HG03064 (cell line): Measurements from ENCODE around the gene NOXO1.

Source experiments
- ATAC-seq: cut with Tn5 transposase; IDR thresholded peaks from one replicate; pipeline ENCODE4 v1.9.1; 2021; ENCODE audit warnings: low read depth; ENCODE audit not compliant: unreplicated experiment

The NOXO1 gene

GRCh38 chr16:1981398-1981836 is at the start of gene NOXO1:
NOXO1 (minus strand) TSS chr16:1981469; CDS start chr16:1981179, 290 bp downstream.
- ATAC-seq: no peak

DNA sequence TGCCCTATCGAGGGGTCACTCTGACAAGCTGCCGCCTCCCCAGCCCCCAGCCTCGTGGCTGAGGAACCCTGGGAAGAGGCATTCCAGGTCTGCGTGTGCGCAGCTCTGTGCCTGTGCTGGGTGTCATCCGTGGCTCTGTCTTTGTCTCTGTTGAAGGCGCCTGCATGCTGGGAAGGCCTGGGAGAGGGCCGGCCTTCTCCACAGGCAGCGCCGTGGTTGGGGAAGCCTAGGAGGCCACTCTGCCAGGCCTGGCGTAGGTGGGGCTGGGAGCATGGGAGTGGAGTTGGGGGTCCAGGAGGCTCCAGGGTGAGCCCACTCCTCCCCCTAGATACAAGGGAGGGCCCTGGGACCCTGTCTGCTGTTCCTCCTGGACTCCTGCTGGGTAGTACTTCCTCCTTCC is 48.8 kb upstream of the NOXO1 start:
- ATAC-seq: no peak

DNA sequence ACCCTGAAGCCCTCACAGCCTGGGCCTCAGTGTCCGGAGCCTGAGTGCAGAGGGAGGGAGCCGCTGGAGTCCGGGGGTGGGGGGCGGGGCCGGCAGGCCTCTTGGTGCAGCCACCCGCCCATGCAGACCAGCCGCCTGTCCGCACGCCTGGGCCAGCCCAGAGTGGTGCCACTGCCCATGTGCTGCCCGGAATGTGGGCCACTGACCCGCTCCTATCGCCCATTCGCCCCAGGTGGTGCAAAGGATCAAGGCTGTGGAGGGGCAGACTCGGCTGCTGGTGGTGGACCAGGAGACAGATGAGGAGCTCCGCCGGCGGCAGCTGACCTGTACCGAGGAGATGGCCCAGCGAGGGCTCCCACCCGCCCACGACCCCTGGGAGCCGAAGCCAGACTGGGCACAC is 48.1 kb upstream of the NOXO1 start:
- ATAC-seq: no peak

DNA sequence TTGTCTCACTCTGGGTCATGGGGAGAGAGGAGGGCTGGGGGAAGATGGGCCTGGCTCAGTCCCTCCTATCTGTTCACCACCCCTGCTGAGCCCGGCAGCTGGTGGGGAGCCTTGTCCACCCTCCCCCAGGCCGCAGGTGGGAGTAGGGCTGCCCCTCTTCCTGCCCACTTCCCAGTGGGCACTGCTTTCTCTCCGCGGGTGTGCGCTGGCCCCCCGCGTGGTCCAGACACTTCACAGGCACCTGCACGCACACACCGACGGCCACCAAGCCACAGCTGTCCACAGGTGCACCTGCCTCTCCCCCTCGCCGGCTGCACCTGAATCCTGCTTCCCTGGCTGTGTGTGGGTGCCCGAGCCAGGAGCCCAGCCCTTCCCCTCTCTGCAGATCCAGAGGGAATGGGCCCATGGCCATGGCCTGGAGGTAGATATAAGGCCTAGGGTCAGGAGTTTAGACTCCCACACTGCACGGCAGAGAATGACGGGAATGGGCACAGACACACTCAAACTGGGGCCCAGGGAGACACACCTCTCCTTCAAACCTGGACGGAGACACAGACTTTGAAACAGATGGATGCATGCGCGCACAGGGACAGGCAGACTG is 47.5 kb upstream of the NOXO1 start:
- ATAC-seq: no peak

- no peak for ATAC-seq
Measured at GRCh38 chr16:2028146-2028545, 46.9 kb upstream of the NOXO1 start.

- ATAC-seq: no peak
Measured at GRCh38 chr16:2027024-2028010, 46.0 kb upstream of the NOXO1 start.

GRCh38 chr16:2026461-2027023 is 45.3 kb upstream of the NOXO1 start, which contains the start of gene NHERF2:
NHERF2 (plus strand) TSS chr16:2026902; CDS start chr16:2027006, 104 bp downstream.
- no peak for ATAC-seq

GRCh38 chr16:2025878-2026460 is 44.7 kb upstream of the NOXO1 start:
- no peak for ATAC-seq

GRCh38 chr16:2025251-2025650 is 44.0 kb upstream of the NOXO1 start:
- ATAC-seq: no peak

- no peak for ATAC-seq
Measured at GRCh38 chr16:2024032-2024420, 42.8 kb upstream of the NOXO1 start.

DNA sequence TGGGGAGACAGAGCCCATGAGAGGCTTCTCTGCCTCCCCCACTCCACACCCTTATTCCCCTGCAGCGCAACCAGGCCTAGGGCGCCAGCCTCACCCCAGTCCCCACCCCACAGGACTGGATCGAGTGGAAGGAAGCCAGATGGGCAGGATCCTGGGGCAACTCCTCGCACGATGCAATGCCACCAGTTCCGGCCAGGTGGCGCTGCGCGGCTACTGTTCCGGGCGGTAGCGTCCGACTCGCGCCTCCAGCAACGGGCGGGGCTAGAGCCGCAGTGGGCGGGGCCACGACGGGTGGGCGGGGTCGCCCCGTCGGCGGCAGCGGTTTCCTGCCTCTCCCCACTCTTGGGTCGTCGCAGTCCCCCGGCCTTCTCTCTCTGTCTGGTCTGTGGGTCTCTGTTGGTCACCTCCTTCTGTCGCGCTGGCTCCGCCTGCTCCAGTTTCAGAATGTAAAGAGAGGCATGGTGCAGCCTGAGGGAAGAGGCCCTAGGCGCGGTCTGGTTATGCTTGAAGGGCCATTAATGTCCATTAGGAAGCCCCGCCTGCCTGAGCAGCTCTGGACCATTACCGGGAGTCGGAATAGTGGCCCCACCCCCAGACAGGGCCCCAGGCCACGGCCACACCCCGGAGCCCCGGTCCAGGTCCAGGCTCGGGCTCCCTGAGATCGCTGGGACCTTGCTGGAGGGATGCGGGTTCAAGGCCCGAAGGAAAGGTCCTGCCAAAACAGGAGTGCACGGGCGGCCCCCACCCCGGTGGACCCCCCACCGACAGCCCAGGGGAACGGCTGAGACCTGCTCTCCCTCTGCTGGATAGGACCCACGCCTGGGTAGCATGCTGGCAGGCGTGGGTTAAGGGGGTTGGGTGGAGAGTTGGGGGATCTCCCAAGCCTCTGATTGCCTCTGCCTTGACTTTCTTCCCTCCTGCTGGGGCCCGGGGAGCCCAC is 42.1 kb upstream of the NOXO1 start:
- no peak for ATAC-seq

DNA sequence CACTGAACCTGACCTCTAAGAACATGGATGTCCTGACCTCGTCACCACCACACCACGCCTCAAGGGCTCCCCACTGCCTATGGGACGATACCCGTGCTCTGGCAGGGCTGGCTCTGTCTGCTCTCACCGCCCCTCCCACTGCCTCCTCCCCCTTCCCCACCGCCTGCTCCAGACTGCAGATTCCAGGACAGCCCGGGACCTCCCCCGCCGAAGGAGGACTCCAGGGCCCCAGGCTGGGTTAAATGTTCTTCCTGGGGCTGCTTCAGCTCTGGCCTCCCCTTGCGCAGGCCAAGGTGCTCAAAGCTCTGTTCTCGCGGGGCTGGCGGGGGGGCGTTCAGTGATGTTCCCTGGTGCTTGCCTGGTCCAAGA is 41.4 kb upstream of the NOXO1 start:
- no peak for ATAC-seq

DNA sequence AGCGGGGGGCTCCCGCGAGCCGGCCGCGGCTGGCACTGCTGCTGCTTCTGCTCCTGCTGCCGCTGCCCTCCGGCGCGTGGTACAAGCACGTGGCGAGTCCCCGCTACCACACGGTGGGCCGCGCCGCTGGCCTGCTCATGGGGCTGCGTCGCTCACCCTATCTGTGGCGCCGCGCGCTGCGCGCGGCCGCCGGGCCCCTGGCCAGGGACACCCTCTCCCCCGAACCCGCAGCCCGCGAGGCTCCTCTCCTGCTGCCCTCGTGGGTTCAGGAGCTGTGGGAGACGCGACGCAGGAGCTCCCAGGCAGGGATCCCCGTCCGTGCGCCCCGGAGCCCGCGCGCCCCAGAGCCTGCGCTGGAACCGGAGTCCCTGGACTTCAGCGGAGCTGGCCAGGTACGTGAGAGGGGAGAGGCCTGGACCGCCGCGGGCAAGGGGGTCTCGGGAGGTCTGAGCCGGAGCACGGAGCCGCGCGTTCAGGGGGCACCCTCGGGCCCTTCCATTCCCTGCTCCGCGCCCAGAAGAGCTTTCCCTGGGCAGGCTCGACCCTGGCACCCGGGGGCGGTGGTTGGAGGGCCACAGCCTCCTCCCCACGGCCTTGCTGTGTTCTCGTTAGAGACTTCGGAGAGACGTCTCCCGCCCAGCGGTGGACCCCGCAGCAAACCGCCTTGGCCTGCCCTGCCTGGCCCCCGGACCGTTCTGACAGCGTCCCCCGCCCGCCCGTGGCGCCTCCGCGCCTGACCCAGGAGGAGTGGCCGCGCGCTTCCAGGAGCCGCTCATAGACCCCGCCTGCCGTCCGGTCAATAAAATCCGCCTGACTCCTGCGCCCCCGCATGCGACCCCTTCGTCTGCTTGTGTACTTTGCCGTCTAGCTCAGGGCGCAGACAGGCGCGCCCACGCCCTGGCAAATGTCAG is 38.9 kb upstream of the NOXO1 start:
- no peak for ATAC-seq

DNA sequence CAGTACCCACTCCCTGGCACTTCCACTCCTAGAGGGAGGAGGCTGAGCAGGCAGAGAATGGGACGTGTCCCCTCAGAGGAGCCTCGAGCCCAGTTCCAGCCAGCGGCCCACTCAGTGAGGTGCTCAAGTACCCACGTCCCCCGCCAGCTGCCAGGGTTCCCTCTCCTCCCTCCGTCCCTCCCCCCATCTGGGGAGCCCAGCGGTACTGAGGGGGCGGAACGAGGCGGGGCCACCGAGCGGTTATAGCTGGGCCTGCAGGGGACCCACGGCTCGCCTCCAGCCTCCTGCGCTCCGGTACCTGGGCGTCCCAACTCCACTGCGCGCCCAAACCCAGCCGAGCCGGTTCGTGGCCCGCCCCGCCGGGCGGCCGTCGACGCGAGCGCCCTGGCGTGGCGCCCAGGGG is 38.2 kb upstream of the NOXO1 start, which contains the start of gene NPW:
NPW (plus strand) TSS at position 268 of the 403 bp plus-strand sequence.
- no peak for ATAC-seq

DNA sequence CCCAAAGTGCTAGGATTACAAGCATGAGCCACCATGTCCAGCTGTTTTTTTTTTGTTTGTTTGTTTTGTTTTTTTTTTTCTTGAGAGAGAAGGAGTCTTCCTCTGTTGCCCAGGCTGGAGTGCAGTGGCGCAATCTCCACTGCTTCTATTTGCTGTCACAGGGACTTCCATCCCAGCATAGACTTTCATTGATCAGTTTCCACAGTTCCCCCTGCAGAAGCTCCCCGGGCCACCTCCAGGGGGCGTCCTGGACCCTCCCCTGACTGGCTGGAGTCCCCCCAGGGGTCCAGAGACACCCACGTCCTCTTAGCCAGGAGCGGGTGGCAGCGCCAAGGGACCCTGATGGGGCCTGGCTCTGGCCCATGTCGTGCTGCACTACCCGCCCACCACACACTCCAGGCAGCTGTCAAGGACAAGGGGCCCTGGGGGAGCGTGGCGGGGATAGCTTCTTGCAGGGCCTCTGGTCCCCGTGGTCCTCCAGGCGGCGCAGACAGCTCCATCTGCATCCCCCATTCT is 35.2 kb upstream of the NOXO1 start:
- ATAC-seq: no peak

GRCh38 chr16:2015947-2016208 is 34.6 kb upstream of the NOXO1 start:
- no peak for ATAC-seq

DNA sequence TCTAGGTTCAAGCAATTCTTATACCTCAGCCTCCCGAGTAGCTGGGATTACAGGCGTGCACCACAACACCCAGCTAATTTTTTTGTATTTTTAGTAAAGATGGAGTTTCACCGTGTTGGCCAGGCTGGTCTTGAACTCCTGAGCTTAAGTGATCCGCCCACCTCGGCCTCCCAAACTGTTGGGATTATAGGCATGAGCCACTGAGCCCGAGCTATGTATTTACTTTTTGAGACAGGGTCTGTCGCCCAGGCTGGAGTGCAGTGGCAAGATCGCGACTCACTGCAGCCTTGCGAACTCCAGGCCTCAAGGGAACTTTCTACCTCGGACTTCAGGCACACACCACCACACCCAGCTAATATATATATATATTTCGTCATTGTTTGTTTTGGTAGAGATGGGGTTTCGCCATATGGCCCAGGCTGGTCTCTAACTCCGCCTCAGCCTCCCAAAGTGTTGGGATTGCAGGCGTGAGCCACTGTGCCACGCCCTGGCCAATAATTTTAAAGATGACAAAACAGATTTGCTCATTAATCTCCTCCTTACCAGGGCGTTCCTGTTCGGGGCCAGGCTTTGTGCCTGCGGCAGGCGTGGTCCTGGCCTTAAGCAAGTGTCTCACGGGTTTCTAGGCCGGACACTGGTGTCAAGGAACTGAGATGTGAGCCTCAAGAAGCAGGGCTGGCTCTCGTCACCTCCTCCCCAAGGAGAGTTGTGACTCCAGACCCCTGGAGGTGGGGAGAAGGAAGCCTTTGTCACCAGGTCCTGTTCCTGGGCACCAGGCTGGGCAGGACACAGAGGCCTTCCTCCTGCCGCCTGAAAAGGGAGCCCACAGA is 34.1 kb upstream of the NOXO1 start:
- no peak for ATAC-seq

GRCh38 chr16:2013527-2013926 is 32.3 kb upstream of the NOXO1 start:
- ATAC-seq: no peak
